IPS-NIHi7 (cell line): ENCODE data around the gene PLEKHG4B.
"Not testable (repeated sequence)": the region's sequence is repeated elsewhere in the genome, so short reads cannot be mapped to it uniquely, and the experiment has no call there.

ENCODE experiments used
- DNase-seq: peaks from one replicate; pipeline ENCODE4 v3.0.0; 2012; ENCODE audit warnings: mixed read lengths; ENCODE audit errors: extremely low spot score

Gene PLEKHG4B

DNA sequence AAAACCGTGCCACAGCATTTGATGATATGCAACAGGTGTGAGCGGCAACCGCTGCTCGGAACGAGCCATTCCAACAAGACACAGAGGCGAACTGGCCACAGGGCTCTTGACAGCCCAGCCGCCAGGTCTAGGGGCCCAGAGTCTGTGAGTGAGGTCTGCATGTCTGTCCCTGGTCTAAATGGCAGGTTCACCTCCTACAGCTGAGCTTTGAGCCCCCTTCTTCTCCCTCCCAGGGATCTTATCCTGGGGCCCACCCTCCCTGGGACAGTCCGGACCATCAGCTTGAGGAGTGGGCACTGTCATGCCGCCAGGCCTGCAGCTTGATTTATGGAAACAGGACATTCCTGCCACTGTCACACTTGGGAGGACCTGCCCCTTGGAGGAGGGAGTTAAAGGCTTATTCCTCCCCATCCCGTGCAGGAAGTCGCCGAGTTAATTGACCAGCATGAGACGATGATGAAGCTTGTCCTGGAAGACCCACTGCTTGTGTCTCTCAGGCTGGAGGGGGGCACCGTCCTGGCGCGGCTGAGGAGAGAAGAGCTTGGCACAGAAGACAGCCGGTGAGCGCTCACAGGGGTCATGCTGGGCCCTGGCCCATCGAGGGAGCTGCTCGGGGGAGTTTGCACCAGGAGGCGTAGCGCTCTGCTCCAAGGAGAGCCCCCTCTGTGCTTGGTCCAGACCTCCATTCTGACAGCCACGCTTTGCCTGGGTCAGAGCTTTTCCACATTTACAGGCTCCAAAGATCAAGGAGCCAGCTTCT is 63.9 kb downstream of the PLEKHG4B start:
- DNase-seq: no peak

DNA sequence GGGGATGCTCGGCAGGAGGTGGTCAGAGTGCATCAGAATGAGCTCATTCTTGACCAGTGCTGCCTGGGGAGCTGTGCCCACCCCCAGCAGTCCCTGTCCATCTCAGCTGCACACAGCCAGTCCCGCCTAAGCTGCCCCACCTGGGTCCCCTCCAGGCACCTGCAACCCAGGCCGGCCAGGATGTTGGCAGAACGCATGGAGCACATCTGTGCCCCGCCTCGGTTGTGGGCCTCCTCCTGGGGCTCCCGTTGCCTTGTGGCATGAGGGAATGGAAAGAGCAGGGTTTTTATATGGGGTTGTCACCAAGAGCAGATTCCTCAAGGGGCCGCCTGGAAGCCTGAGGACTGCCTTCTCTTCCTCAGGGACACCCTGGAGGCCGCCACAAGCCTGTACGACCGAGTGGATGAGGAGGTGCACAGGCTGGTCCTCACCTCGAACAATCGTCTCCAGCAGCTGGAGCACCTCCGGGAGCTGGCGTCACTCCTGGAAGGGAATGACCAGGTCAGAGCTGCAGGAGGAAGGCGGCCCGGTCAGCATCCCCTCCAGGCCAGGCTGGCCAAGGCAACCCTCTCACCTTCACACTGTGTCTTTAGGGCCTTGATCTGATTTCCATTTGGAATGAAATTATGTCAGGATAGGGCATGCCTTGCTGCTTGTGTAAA is 64.6 kb downstream of the PLEKHG4B start:
- no peak for DNase-seq

DNA sequence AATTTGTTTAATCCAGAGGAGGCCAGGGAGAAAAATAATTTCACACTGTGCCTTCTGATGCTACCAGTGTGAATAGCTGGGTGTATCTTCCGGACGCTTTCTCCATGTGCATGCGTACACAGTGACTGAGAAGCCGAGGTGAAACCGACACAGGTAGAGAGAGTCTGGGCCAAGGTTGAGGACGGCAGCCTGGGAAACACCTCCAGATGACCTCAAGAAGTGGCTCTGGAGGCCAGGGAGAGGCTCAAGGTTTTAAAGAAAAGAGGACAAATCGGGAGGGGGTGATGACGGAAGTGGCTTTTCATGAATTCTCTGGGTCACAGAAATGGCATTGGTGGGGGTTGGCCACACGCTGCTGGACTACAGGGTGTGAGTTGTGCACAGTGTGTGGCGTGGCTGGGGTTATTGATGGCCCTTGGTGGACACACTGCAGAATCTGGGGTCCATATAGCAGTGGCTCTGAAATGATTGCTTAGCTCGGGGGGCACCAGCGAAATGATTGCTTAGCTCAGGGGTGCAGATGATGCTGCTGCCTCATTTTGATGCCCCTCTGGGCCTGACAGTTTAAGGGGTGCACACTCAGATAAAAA is 65.3 kb downstream of the PLEKHG4B start:
- DNase-seq: no peak

DNA sequence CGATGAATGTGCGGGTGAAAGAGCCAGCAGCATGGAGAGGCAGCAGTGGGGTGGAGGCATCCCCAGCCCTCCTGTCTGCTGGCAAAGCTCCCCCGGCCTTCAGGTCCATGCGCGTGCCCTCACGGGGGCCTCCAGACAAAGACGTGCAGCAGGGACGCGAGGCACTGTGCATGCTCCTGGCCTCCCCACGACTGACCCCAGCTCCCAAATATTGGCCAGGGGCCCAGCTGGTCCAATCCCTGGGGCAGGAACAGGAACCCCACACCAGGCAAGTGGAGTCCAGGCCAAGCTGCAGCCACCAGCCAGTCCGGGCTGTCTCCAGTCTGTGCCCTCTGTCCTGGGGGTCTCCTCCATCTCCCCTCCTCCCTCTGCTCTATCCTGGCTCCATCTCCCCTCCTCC is 65.8 kb downstream of the PLEKHG4B start:
- DNase-seq: no peak

DNA sequence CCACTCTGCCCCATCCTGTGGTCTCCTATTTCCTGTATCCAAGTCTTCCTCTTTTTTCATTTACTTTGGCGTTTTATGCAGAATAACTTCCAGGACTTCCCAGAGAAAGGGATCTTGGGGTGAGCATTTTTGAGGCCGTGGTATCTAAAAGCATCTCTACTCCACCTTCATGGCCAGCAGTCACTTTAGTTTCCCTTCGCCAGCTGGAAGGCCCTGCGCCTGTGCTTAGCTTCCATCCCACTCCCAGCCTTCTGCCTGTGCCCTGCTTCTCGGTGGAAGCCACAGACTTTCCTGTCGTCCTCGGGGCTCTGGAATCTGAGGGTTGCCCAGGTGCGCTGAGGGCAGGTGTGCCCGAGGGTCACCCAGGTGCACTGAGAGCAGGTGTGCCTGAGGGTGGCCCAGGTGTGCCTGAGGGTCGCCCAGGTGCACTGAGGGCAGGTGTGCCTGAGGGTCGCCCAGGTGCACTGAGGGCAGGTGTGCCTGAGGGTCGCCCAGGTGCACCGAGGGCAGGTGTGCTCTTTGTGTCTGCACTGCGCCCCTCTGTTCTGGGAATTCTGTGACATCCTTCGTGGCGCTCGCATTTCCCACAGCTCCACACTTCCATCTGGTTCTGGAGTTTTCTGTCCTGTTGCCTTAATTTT is 67.0 kb downstream of the PLEKHG4B start:
- no peak for DNase-seq

DNA sequence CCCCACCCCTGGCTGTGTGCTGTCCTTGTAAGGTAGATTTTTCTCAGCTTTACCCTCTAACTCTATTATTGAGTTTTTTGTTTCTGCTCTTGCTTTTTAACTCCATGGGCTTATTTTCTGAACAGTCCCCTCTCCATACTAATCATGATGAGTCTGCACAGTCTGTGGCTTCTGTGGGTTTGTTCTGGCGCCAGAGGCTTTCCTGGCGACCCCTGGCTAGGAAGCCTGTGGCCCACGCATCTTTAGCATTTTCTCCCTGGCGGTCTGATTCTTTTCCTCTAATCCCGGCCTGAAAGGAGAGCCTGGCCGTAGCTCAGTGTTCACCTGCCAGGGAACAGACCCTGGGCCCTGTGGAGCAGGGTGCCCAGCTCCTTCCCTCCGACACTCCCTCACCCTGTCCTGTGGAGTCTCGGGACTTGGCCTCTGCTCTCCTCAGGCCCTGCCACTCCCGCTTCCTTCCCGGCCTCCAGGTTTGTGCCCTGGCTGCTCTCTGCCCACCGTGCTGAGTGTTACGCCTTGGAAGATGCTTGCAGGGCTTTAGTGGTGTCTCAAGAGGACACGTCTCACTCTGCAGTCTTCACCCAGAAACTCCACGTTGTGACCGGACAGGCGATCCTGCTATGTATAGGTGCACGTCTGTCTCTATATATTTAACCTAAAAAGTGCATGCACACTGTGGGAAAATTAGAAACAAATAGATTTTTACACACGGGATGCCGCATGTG is 67.6 kb downstream of the PLEKHG4B start:
- no peak for DNase-seq

DNA sequence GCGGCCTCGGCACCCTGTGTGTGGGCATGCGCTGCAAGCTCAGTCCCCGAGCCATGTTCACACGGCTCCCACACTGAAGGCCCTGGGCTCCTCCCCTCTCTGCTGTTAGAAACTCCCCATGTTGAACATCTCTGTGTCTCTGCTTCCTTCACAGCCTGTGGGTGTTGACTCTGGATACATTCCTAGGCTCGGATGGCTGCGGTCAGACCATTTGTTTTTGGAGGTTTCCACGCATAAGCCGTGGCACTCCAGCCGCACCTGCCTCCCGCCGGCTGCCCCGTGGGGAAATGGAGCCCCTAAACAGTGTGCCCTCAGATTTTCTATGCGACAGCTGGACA is 68.2 kb downstream of the PLEKHG4B start:
- no peak for DNase-seq

DNA sequence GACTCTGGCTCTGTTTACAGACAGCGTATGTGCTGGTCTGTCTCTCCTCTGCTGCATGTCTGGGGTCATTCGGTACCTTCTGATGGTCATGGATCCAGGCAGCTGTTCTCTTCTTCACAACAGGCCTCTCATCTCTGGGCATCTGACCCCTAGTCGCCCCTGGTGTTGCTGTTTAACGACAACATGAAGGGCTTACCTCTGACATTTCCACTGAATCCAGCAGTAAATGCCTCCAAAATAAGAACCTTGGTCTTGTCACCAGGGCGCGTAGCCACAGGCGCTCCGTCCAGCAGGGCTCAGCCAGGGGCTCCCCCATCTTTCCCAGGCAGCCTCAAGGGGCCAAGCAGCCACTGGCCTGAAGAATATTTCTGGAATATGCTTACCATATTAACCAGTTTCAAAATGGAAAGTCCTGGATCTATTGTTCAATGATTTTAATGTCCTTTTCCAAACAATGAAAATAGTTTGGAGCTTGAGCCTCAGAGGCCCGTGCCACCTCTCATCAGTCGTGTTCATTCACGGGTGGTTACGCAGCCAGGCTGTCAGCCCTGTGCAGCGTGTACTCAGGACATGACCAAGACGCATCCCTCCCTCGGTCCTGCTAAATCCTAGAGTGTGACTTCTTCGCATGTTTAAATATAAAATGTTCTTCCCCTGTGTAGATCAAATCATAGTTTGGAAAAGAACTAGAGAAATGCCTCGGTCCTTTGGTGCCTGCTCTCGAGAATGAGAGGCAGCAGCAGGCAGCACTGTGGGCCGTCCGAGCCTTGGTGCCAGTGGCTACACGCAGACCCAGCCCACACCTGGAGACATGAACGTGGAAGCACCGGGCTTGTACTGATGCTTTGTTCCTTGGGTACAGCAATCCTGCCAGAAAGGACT is 69.2 kb downstream of the PLEKHG4B start:
- no peak for DNase-seq

DNA sequence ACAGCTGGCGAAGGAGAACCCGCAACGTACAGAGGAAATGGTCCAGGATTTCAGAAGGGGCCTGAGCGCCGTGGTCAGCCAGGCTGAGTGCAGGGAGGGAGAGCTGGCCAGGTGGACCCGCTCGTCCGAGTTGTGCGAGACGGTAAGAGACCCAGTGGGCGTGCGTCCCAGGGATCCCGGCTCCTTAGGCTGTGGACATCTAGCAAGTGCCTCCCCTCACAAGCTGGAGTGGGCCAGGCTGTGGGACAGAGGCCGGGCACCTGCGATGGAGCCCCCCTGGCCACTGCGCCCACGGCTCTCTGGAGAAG is 69.8 kb downstream of the PLEKHG4B start:
- no peak for DNase-seq

DNA sequence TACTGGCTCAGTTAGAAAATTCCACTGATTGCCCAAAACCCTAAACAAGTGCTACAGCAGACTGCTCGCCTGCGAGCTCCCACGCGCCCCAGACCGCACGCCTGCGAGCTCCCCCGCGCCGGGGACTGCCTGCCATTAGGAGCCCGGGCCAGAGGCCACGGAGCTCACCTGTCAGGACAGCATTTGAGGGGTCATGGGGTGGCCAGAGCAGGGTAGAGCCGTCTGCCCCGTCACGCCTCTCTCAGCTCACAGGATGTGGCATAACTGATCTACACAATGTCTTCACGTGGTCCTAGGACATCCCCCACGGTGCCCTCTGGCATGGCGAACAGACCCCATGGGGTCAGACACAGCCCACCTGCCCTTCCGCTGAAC is 70.2 kb downstream of the PLEKHG4B start:
- no peak for DNase-seq

DNA sequence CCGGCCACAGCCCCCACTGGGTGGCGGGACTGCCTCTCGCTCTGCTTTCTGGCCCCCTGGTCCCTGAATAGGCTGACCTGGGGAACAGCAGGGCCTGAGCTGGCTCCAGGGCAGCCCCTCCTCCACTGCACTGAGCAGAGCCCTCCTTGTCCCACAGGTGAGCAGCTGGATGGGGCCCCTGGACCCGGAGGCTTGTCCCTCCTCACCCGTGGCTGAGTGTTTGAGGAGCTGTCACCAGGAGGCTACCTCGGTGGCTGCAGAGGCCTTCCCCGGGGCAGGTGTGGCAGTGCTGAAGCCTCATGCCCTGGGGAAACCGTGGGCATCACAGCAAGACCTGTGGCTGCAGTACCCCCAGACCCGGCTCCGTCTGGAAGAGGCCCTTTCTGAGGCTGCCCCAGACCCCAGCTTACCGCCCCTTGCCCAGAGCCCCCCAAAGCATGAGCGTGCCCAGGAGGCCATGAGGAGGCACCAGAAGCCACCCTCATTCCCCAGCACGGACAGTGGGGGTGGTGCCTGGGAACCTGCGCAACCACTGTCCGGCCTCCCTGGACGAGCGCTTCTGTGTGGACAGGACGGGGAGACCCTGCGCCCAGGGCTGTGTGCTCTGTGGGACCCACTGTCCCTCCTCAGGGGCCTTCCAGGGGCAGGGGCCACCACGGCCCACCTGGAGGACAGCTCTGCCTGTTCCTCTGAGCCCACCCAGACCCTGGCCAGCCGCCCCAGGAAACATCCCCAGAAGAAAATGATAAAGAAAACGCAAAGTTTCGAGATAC is 70.8 kb downstream of the PLEKHG4B start:
- no peak for DNase-seq

DNA sequence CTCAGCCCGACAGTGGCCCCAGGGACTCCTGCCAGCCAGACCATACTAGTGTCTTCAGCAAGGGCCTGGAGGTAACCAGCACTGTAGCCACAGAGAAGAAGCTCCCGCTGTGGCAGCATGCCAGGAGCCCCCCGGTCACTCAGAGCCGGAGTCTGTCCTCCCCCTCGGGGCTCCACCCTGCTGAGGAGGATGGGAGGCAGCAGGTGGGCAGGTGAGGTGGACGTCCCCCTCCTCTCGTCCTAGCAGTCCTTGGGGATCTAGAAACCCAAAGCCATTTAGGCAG is 71.3 kb downstream of the PLEKHG4B start:
- no peak for DNase-seq

DNA sequence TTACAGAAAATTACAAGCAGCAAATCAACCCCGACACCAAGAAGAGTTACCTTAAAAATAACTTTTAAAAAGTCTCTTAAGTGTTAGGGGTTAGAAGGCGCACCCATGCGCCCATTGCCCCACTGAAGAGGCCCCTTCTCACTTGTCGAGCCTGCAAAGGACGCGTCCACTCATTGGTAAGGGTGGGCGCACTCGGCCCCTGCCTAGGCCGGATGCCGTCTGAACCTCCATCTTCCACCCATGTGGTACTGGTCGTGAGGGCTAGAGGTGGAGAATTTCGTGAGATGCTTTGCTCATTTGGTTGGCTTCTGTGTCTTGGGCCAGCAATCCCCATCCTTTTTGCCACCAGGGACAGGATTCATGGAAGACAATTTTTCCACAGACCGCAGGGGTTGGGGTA is 71.9 kb downstream of the PLEKHG4B start:
- no peak for DNase-seq

DNA sequence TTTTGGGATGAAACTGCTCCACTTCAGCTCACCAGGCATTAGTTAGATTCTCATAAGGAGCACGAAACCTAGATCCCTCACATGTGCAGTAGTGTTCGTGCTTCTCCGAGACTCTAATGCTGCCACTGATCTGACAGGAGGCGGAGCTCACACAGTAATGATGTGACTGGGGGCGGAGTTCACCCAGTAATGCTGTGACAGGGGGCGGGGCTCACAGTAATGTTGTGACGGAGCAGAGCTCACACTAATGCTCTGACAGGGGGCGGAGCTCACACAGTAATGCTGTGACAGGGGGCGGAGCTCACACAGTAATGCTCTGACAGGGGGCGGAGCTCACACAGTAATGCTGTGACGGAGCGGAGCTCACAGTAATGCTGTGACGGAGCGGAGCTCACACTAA is 72.3 kb downstream of the PLEKHG4B start:
- no peak for DNase-seq

DNA sequence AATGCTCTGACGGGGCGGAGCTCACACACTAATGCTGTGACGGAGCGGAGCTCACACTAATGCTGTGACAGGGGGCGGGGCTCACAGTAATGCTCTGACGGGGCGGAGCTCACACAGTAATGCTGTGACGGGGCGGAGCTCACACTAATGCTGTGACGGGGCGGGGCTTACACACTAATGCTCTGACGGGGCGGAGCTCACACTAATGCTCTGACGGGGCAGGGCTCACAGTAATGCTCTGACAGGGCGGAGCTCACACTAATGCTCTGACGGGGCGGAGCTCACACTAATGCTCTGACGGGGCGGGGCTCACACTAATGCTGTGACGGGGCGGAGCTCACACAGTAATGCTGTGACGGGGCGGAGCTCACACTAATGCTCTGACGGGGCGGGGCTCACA is 72.8 kb downstream of the PLEKHG4B start:
- not testable (repeated sequence) for DNase-seq

DNA sequence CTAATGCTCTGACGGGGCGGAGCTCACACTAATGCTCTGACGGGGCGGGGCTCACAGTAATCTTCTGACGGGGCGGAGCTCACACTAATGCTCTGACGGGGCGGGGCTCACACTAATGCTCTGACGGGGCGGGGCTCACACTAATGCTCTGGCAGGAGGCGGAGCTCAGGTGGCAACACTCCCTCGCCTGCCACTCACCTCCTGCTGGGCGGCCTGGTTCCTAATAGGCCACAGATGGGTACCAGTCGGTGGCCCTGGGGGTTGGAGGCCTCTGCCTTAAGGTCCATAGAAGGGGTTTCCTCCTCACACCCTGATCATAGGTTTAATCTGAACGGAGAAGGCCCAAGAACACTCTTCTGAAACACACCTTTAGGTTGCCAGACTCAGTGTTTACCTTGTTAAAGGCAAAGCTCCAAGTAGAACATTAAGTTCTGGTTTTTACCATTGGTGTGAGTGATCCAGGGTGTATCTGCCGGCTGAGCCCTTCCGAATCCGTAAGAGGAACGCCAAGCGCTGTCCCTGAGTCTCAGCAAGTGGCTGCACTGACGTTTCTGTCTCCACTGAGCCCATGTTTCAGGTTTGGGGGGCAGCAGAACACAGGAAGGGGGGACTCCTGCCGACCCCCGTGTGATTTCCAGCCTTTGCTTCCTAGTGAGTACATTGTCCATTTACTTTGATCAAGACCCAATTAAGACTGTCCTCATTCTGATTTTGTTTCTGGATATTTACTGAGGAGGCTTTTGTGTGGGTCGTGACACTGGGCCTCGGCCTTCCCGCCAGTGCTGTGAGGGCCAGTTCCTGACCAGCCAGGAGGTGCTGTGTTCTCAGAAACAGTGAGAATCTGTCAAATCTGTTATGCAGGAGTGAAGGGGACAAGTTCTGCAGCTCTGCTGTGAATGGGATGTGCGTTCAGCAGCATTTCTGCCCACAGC is 74.7 kb downstream of the PLEKHG4B start:
- DNase-seq: no peak

DNA sequence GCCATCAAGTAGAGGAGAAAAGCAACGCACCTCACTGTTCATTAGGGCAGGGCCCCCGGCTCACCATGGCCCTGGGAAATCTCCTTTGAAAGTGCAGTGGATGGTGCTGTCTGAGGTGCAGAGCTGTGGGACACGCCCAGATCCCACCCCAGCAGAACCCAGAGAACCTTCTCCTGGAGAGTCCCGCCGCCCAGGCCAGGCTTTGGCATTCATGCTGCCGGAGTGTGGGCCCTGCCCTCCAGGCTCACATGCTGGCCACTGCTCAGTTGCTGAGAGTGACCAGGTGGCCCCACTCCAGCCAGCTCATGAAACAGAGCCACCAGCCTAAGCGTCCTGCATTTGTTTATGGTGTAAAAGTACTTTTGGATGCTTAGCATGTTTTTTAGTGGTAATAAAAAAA is 75.5 kb downstream of the PLEKHG4B start:
- no peak for DNase-seq

DNA sequence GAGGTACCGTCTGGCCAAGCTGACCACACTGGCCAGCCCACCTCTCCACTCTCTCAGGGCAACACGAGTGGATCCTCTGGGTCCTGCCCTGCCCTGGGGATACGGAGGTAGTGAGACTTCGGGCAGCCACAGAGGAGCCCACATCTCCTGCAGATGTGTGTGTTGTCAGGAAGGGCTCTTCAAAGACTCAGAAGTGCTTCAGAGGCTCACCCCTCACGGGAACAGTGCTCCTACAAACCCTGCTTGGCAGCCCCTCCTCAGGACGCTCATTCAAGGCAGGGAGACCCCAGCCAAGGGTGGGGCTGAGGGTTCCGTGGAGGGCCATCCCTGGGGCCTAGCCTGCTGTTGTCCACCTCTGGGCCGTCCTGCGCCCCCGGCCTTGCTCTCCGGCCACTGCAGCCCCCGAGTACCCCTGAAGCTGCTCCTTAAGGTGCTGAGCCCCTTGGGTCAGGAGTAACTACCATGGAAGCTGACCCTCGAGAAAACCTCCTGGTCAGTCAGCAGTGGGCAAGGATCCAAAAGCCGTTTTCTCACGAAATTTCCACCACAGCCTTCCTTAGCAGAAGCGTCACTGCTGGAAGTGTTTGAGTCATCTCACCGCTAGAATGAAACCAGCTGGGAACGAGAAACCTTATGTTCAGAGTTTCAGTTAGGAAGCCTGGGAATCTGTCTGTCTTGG is 76.2 kb downstream of the PLEKHG4B start:
- no peak for DNase-seq

DNA sequence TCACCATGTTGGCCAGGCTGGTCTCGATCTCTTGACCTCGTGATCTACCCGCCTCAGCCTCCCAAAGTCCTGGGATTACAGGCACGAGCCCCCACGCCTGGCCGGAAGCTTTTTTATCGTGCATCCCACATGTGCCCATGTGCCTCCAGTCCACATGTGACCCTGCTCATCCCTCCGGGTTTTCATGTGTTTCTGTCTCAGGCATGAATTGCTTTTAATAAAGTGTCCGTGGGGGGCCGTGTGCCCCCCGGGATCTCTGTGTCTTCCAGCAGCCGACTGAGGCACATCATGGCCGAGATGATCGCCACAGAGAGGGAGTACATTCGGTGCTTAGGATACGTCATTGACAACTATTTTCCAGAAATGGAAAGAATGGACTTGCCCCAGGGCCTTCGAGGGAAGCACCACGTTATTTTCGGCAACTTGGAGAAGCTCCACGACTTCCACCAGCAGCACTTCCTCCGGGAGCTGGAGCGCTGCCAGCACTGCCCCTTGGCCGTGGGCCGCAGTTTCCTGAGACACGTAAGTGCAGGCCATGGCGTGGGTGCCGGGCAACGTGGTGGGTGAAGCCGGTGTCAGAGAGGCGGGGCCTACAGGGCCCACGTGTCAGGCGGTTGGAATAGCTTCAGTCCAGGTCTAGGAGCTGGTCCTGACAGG is 77.2 kb downstream of the PLEKHG4B start:
- DNase-seq: no peak
